H1 (cell line): ENCODE results near the gene DNER. TPM values are rescaled to one million over a fixed set of nuclear protein-coding genes. Genes with fewer than 3 reads are reported as not detected.

ENCODE experiments used
- SIN3A ChIP-seq, 2 experiments: IDR thresholded peaks in 1 of 2; conservative IDR thresholded peaks in 1 of 2; 2 replicates each; pipeline ENCODE4 v1.6.1; 2011 to 2012; ENCODE audit warnings: low read length in 2 of 2, improper control_type of control experiment in 1 of 2, low read depth in 1 of 2, mild to moderate bottlenecking in 1 of 2
- polyA plus RNA-seq, 7 experiments: library from polyadenylated mRNA; depleted of rRNA in 3 of 7; stranded (reverse) in 5 of 7; unstranded in 2 of 7; fragments of >200 nt in 5 of 7; fragments of 200-250 nt in 2 of 7; gene quantifications; 1 replicate in 5 of 7; 2 replicates in 1 of 7; 4 replicates in 1 of 7; pipeline versions ENCODE4 v1.2.1 to v1.2.3, GENCODE V29; 2011 to 2013; ENCODE audit warnings: missing spikeins in 2 of 7, mixed read lengths in 2 of 7
- total RNA-seq: library from RNA; stranded (reverse); fragmentation: NEBNext Ultra II Directional; extraction: Animal tissue kit (Norgen Biotek cat#: 25700); gene quantifications from 2 replicates; pipeline ENCODE4 v1.2.1, GENCODE V29; 2021

The DNER gene
- total and polyA plus RNA-seq, 2 of the 8 experiments (the other 6 are each of a cell fraction or from before 2014, with no cell fraction given), result 6.8 to 16.3 TPM

- TF ChIP-seq SIN3A (conservative IDR thresholded peaks at IDR 0.05 in 1 of 2, IDR thresholded peaks at IDR 0.05 in 1 of 2; ENCODE audit: low read depth in 1 of 2, low read length in 2 of 2), result no peak
Observed at GRCh38 chr2:229417176-229417575, 297.2 kb downstream of the DNER start (continued).
